Medulla oblongata (tissue), 1 donor: Measurements from ENCODE around the gene RPL29.
"Not testable (repeated sequence)": the region's sequence is repeated elsewhere in the genome, so short reads cannot be mapped to it uniquely, and the experiment has no call there.

Experiments used
- DNase-seq: peaks from one replicate; pipeline ENCODE4 v3.0.0-alpha.2; 2015; ENCODE audit errors: extremely low spot score

Gene RPL29

DNA sequence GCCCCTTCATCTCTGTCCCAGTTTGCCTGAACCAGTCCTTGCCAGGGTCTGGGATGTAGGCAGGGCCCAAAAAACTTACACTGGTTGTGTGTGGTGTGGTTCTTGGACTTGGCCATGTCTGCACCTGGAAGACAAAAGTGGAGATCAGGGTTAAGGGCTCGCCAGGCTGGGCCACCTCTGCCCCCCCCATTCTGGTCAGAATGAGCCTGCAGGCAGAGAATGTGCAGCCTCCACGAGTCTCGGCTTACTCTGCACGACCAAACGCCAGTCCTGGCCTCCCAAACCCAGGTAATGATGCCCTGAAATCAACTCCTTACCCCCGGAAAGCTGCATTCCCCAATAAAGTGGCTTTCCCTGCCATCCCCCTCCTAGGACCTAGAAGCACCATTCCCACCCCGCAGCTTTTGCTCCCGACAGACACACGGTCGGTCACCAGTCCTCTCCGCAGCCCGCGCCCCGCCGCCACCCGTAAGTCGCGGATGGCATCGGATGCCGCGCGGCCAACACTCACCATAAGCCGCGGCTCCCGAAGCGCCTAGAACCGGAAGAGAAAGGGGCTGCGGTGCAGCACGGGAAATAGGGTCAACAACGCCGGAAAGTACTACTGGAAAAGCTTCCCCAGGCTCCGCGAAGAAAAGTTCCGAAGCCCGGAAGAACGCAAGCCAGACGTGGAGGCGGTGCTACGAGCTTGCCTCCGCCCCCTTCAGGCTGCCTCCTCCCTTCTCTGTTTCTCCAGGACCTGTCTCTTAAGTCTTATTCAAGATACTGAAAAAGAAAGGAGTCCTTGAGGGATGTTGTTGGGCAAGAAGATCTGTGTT lies at the start of gene RPL29:
Gene RPL29 (minus strand): TSS at position 550 of the 818 bp plus-strand sequence. CDS start 434 bp downstream, at position 116.
- peak; percentile 95 for DNase-seq

DNA sequence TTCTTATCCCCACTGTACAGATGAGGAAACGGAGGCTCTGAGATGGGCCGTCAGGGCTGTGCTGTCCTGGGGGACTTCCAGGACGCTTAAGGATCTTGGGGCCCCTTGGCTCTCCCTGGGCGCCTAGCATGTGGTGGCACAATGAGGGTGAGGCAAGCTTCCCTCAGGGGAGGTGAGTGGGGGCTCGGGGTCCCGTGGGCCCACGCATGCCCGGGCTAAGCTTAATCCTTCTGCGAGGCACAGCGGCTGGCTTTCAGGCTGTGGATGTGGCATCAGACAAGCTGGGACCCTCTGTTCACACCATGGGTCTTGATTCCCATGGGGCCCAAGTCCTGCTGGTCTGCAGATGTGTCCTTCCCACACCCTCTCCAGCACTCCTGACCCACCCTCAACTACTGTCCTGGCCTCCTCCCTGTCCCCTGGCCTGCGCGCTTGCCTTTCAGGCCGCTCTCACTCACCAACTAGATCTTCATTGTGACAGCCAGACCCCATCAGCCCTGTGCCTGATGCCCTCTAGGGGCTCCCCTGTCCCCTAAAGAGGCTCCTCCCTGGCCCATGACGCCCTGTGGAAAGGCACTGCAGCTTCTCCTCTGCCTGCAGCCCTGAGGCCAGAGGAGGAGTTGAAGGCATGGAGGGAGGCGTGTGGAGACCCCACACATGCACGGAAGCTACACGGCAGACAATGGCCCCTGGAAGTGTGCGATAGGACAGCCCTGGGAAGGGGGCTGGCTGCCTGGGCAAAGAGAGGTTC lies 49.3 kb upstream of the RPL29 start:
- no peak for DNase-seq

DNA sequence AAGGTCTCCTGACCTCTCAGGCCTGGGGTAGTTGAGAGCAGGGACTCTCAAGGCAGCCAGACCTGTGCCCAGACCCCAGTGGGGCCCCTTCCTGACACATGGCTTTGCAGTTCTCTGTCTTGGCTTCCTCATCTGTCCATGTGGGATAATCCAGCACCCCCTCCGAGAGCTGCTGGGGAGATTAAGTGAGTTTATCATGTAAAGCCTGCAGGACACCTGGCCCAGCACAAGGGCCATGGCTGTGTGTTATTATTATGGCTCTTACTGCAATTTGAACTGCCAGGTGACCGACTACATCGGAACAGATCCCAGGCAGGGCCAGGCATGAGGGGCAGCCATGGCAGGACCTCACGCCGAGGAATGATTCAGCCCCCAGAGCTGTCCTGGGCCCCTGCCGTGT lies 48.1 kb upstream of the RPL29 start:
- DNase-seq: no peak

DNA sequence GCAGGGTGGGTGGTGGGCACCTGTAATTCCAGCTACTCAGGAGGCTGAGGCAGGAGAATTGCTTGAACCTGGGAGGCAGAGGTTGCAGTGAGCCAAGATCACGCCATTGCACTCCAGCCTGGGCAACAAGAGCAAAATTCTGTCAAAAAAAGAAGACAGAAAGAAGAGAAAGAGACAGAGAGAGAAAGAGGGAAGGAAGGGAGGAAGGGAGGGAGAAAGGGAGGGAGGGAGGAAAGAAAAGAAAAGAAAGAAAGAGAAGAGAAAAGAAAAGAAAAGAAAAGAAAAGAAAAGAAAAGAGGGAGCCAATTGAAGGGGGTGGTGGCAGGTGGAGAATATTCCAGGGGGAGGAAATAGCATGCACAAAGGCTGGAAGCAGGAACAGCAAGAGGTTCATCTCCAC lies 47.3 kb upstream of the RPL29 start:
- DNase-seq: not testable (repeated sequence)

DNA sequence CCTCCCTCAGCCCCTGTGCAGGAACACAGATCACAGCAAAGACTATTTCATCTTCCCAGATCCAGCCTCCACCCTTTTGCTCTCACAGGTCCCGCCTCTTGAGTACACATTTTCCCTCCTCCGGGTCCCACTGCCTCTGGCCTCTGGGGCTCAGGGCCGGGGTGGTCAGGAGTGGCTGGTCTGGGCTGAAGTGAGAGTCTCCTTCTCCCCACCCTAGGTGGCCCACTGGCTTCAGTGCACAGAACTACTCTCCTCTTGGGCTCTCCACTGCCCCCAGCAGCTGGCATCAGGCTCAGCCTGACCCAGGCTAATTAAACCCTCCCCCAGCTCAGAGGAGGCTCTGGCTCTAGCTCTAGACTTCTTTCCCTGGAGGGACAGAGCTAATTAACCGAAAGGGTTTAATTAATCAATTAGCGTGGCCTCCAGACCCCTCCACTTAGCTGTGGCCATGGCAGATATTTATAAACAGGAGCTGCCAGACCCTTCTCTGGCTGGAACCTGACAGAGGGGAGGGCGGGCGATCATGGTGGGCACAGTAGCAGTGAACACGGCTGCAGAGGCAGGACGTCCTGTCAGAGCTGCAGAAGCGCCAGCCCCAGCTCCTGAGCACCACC lies 45.5 kb upstream of the RPL29 start:
- peak; percentile 88 for DNase-seq

DNA sequence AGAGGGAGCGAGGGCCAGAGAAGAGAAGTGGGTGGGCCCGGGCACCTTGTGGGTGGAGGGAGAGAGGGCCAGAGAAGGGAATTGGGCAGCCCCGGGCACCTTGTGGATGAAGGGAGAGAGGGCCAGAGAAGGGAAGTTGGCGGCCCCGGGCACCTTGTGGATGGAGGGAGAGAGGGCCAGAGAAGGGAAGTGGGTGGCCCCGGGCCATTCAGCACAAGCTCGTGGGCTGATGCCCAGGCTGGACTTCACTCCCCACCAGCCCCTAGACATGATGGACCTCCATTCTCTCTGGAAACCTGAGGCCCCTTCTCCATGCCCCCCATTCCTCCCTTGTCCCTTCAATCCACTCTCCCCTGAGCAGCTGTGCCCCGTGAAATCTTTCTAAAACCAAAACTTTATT lies 44.9 kb upstream of the RPL29 start:
- DNase-seq: no peak

DNA sequence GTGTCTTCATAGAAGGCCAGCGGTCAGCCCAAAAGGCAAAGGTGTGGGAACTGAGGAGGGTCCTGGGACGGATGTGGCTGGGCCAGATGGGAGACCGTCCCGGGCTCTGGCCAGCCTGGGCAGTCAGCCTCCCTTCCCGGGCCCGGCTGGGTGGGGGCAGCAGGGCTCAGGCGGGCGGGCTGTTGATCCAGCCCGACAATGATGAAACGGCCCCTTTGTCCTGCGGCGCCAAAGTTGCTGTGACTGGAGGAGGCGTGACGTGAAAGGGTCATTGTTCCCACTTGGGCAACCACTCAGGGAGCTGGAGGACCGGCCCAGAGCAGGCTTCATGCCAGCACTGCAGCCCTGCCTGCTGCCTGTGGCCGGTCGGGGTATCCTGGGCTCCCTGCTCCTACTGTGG lies 44.2 kb upstream of the RPL29 start:
- peak; percentile 99 for DNase-seq

DNA sequence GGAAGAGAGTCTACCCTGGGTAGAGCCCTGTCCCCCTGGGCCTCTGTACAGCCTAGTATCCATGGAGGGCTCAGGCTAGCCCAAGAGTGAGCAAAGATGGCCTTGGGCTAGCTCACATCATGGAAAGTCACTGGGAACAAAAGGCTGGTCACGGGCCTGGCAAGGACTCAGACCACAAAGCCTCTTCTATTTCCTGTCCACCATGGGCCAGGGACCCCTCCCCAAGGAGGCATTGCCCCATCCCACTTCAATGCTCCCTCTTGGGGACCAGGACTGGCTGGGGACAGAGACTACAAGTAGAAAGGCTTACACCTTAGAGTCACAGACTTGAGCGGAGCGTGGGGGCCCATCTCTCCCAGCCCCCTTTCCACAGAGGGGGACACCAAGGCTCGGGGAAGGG lies 43.7 kb upstream of the RPL29 start:
- DNase-seq: peak; percentile 59

DNA sequence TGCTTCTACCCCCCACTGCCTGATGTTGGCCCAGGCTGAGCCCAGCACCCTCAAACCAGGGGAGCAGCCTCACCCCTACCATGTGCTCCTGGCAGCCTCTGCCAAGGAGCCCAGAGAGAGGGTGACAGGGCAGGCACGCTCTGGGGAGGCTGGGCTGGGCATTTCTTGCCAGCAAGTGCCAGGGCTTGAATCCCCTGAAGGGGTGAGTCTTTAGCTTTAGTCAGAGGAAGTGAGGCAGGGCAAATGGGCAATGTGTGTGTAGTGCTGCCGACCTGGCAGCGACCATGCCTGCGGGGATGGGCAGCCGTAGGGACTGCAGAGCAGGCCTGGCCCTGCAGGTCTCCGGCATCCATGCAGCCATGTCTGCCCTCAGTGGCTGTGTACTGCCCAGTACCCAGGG lies 42.5 kb upstream of the RPL29 start:
- DNase-seq: no peak

DNA sequence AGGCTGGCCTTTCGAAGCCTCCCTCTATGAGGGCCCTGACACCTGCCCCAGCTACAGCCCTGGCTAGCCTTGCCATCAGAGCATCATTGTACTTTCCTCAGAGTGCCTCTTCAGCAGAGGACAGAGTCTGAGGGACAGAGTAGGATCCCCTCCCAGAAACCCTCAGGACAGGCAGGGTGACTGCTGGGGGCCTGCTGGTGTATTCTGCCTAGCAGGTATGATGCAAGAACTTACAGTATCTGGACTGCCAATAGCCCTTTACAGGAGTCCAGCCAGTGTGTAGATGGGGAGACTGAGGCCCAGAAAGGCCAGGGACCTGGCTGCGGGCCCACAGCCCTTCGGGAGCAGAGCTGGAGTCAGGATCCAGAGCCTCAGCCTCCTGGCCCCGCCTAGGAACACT lies 41.6 kb upstream of the RPL29 start:
- no peak for DNase-seq

DNA sequence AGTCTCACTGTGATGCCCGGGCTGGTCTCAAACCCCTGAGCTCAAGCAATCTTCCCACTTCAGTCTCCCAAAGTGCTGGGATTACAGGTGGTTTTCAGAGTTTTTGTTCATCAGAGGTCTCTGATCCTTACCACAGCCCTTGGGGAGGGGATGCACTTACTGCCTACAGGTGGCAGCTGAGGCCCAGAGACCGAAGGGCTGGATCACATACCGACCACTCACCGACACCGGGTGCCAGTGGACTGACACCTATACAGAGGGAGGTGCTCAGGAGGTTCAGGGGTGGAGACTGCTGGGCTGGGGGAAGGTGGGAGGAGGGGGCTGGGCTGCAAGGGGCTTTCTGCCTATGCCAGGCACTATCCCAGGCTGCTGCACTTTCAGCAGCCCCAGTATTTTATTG lies 41.1 kb upstream of the RPL29 start:
- no peak for DNase-seq

DNA sequence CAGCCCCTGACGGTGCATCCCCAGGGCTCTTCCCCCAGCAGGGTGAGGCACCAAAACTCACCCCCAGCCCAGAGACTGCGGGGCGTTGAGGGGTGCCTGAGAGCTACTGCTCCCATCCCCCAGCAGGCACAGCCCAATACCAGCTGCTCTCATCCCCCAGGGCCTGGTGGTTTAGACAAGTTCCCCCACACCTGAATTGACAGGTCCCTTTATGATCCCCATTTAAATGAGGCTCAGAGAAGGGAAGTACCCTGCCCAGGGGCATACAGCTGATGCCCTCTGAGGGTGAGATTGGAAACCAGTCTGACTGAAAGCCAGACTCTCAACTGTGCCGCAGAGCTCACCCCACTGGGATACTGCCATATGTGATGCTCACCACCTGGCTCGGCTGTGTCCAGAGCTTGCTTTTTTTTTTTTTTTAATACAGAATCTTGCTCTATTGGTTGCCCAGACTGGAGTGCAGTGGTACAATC lies 40.6 kb upstream of the RPL29 start:
- DNase-seq: no peak

DNA sequence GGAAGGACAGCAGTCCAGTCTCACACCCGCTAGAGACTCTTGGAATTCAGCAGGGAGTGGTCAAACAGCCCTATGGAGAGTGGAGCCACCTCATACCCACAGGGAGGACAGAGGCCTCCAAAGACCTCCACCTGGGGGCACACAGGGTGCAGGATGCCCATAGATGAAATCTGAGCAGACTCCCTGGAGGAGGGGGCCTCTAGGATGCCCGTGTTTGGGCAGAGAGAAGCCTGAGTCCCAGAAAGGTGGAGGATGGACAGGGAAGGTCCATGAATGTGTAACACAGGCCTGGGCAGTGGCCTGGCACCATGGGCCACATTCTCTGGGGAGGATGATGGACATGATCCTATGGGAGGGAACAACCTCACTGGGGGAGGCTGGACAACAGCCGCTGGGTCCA lies 39.0 kb upstream of the RPL29 start:
- DNase-seq: no peak

DNA sequence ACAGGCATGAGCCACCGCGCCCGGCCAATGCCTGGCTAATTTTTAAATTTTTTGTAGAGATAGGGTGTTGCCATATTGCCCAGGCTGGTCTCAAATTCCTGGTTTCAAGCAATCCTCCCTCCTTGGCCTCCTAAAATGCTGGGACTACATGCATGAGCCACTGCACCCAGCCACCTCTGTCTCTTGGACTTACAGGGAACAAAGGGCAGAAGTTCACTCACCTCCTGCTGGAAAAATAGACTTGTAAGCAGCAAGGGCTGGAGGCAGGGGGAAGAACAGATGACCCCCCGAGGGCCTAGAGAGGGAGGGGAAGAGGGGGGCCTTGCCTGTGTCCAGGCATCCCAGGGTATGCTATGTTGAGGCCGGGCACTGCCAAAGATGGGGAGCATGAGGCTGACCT lies 38.5 kb upstream of the RPL29 start:
- DNase-seq: no peak

DNA sequence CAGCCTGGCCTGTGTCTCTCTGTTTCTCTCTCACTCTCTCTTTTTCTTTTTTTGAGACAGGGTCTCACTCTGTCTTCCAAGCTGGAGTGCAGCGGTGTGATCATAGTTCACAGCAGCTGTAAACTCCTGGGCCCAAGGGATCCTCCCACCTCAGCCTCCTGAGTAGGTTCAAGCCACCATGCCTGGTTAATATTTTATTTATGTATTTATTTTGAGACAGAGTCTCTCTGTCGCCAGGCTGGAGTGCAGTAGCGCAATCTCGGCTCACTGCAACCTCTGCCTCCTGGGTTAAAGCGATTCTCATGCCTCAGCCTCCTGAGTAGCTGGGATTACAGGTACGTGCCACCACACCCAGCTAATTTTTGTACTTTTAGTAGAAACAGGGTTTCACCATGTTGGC lies 38.1 kb upstream of the RPL29 start:
- DNase-seq: not testable (repeated sequence)

DNA sequence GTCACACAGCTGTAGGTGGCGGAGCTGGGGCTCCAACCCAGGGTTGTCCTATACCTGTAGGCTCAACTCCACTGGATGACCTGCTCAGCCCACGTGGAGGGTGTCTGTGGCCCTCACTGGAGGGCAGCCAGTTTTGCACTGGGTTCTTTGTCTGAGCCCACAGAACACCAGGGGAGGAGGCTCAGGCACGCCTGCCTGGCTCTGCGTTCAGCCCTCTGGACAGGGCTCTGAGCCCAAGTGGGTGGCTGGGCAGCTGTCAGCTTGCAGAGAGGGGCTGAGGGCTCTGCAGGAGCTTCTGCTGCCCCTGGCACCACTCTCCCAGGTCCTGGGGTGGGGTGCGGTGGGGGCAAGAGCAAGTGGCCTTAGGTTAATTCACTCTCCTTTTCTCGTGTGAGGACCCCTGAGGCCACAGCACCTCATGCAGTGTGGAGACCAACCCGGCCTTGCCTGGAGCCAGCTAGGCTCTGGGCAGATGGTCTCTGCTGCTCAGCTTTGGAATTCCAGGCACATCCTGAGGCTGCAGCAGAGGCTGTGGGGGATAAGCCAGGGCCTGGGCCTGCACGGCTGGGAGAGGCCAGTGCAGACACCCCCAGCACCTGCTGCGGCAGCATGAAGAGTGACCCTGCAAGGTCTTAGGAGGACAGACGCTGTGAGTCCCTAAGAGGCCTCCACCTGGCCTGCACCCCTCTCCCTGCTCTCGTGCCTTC lies 37.2 kb upstream of the RPL29 start:
- DNase-seq: no peak

DNA sequence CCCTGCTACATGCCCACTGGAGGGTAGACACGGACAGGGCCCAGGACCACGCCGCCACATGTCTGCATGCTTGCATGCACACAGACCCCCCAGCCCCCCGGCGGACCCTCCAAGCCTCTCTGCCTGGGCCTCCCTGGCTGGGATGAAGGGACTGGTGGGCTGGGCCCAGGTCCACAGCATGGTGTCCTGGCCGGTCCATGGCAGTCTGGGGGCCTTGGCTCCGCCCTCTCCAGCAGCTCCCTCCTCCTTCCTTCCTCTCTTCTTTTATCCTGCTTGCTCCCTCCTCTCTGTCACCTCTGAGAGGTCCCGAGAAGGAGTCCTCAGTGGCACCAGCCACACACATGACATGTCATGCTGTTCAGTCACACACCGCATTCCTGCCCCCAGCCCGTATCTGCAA lies 36.2 kb upstream of the RPL29 start:
- DNase-seq: no peak

DNA sequence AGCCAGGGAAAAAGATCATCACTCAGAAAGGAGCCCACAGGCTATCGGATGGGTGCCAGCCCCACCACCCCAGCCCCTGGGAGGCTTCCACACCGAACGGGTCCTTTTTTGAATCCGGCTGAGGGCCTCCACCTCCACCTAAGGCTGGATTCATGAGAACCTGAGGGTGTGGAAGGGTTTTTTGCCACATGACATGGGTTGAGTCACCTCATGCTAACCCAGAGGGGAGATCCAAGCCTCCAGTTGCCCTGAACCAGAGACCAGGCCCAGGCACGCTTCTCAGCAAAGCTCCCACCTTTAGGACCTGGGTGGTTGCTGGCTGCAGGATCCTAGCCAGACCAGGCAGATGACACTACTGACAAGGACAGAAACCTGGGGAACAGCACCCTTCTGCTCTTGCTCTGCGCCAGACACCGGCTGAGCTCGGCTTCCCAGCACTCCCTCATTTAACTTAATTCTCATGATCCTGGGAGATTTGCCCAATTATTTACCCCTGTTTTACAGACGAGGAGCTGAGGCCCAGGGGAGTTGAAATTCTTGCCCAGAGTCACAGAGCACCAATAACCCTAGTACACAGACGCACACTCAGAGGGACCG lies 35.1 kb upstream of the RPL29 start:
- no peak for DNase-seq

DNA sequence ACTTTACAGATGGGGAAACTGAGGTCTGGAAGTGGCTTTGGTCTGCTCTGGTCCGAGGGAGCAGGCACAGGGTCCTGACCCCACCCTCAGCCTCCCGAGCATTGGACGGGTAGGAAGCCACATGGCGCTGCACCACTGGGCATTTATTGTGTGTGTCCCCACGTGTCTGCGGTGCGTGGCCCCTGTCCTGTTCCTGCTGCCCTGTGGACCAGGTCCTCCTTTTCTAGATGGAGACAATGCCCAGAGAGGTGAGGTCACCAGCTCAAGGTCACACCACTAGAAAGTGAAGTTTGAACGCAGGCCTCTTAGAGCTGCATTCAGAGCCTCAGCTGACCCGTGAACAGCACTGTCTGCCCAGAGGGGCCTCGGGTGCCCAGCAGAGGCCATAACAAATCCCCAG lies 33.8 kb upstream of the RPL29 start:
- no peak for DNase-seq

DNA sequence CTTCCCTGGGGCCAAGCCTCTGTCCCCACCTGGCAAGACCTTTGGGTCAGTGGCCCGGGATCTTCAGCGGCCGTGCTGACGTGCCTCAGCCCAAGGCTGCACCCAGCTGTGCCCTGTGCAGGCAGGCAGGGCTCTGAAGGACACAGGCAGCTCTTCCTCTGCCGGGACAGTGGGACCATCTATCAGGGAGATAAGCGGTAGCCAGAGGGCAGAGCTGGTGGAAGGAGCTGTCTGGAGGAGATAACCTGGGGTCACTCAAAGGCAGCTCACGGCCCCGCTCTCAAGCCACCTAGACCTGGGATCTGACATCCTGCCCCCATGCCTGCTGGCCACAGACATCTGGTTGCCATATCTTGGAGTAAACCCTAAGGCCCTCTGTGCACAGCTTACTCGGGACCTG lies 33.4 kb upstream of the RPL29 start:
- no peak for DNase-seq

DNA sequence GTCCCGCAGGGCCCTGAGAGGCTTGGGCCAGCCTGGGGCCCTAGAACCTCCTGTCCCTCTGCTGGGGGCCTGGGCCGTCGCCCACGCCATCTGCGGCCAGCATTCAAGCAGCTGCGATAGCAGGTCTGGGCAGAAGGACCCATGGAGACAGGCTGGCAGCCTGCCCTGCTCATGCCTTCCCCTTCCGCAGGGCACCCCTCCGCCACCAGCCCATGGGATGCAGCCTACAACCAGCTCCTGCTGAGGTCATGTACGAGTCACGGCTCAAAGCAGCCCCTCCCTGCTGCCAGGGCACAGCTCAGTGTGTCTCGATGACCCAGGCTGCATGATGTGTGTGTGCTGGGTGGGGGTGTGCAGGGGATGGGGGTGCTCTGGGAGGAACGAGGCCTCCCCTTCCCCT lies 32.9 kb upstream of the RPL29 start:
- peak; percentile 70 for DNase-seq

DNA sequence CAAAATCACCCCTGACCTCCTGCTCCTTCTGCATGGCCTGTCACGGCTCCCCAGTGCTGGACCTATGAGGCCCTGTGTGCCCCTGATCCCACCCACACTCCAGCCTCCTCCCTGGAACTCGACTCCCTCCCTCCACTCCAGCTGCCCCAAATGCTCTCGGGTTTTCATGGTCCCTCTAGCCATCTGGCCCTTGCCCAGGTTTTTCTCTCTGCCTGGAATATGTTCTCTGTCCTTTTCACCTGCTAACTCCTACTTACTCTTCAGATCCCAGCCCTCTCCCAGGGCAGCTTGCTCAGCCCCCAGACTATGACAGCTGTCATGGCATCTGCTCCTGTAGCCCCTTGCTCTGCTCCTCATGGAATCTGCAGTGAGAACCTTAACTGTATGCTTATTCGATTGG lies 30.3 kb upstream of the RPL29 start:
- DNase-seq: no peak
